Osteoblast (primary cell): Measurements from ENCODE around the gene TAF12. TPM values are rescaled to one million over a fixed set of nuclear protein-coding genes. Genes with fewer than 3 reads are reported as not detected.
"Not testable (repeated sequence)": the region's sequence is repeated elsewhere in the genome, so short reads cannot be mapped to it uniquely, and the experiment has no call there.

Experiments used
- DNase-seq: peaks from one replicate; pipeline ENCODE4 v3.0.0; 2011; ENCODE audit warnings: low spot score, mixed read lengths; ENCODE audit not compliant: insufficient read length; ENCODE audit errors: missing footprints
- H2AFZ ChIP-seq: 2 replicates; pipeline ENCODE4 v1.6.0; 2011; ENCODE audit warnings: mild to moderate bottlenecking, low read length
- H3K27ac ChIP-seq: 2 replicates; pipeline ENCODE4 v1.5.1; 2011; ENCODE audit warnings: mild to moderate bottlenecking, low read depth, low read length, moderate library complexity
- H3K27me3 ChIP-seq: 2 replicates; pipeline ENCODE4 v1.6.0; 2012; ENCODE audit warnings: mild to moderate bottlenecking, control low read depth, inconsistent platforms, low read length, moderate library complexity; ENCODE audit not compliant: insufficient read depth
- H3K36me3 ChIP-seq: 2 replicates; pipeline ENCODE4 v1.5.1; 2011; ENCODE audit warnings: mild to moderate bottlenecking, low read length, control low read depth, moderate library complexity; ENCODE audit not compliant: insufficient read depth
- H3K4me1 ChIP-seq: 2 replicates; pipeline ENCODE4 v1.5.1; 2011; ENCODE audit warnings: mild to moderate bottlenecking, low read length, control low read depth, moderate library complexity; ENCODE audit not compliant: insufficient read depth
- H3K4me2 ChIP-seq: 2 replicates; pipeline ENCODE4 v1.6.0; 2011; ENCODE audit warnings: mild to moderate bottlenecking, low read length; ENCODE audit not compliant: insufficient read depth
- H3K4me3 ChIP-seq: fragments of 200-600 bp; sonication (generic); 3 replicates; pipeline ENCODE4 v1.5.1; 2012; ENCODE audit warnings: mild to moderate bottlenecking, low read length, inconsistent platforms; ENCODE audit not compliant: insufficient read depth
- H3K79me2 ChIP-seq: 2 replicates; pipeline ENCODE4 v1.6.0; 2012; ENCODE audit warnings: mild to moderate bottlenecking, low read length, control low read depth, inconsistent platforms; ENCODE audit not compliant: insufficient read depth
- H3K9me3 ChIP-seq: 2 replicates; pipeline ENCODE4 v1.5.1; 2011; ENCODE audit warnings: low read depth, low read length, control low read depth
- H4K20me1 ChIP-seq: 2 replicates; pipeline ENCODE4 v1.6.0; 2012; ENCODE audit warnings: mild to moderate bottlenecking, low read length, control low read depth; ENCODE audit not compliant: insufficient read depth
- CTCF ChIP-seq: IDR thresholded peaks from 2 replicates; pipeline ENCODE4 v1.5.1; 2011; ENCODE audit warnings: mild to moderate bottlenecking, low read depth, low read length, moderate library complexity; ENCODE audit errors: extremely low read depth
- total RNA-seq: library from RNA; depleted of rRNA; stranded (reverse); fragments of >200 nt; gene quantifications from 2 replicates; pipeline ENCODE4 v1.2.3, GENCODE V29; 2012

The TAF12 gene
- total RNA-seq, 1 donor, result 29.0 TPM

GRCh38 chr1:28663871-28664470 is 21.1 kb upstream of the TAF12 start:
- Histone ChIP-seq H3K36me3 (no peaks in the 10 kb centered on the region), H2AFZ (no peak overlapping the region), H3K27me3 (no peaks in the 10 kb centered on the region), H3K4me3 (no peak overlapping the region), H3K9me3 (no peaks in the 10 kb centered on the region), H3K79me2 (peaks cover 3% of the 10 kb centered on the region), H3K27ac (no peak overlapping the region), H4K20me1 (no peaks in the 10 kb centered on the region), H3K4me2 (no peak overlapping the region), H3K4me1 (peaks cover 8% of the 10 kb centered on the region)
- TF ChIP-seq CTCF, result no peak
- no peak for DNase-seq

GRCh38 chr1:28656335-28656734 is 13.5 kb upstream of the TAF12 start:
- Histone ChIP-seq H3K4me1 (no peaks in the 10 kb centered on the region), H3K4me2 (no peak overlapping the region), H3K9me3 (no peaks in the 10 kb centered on the region), H4K20me1 (no peaks in the 10 kb centered on the region), H3K79me2 (no peaks in the 10 kb centered on the region), H3K36me3 (no peaks in the 10 kb centered on the region), H3K4me3 (no peak overlapping the region), H3K27me3 (no peaks in the 10 kb centered on the region), H3K27ac (no peak overlapping the region), H2AFZ (no peak overlapping the region)
- TF ChIP-seq CTCF, result no peak
- DNase-seq, result no peak

- not testable (repeated sequence) for H3K4me1 ChIP-seq, H3K4me3 ChIP-seq, DNase-seq, H3K36me3 ChIP-seq, H3K27me3 ChIP-seq, H3K9me3 ChIP-seq, H3K4me2 ChIP-seq, H3K27ac ChIP-seq, H3K79me2 ChIP-seq, H4K20me1 ChIP-seq, H2AFZ ChIP-seq
These were observed 12.8 kb upstream of the TAF12 start for GRCh38 chr1:28655448-28656311.

DNA sequence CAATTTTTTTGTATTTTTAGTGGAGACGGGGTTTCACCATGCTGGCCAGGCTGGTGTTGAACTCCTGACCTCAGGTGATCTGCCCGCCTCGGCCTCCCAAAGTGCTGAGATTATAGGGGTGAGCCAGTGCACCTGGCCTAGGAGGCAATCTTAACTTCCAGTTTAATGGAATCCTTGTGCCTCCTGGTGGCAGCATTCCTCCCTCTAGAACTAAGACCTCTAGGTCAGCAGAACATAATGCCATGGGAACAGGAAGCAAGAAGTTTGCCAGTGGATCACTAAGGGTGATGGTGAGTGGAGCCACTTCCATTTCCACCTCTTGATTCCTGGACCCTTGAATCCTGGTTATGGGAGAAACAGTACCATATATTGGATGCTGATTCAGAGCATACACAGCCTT is 11.0 kb upstream of the TAF12 start:
- not testable (repeated sequence) for H3K4me1 ChIP-seq, H3K4me3 ChIP-seq, H3K36me3 ChIP-seq, H3K4me2 ChIP-seq, DNase-seq, H4K20me1 ChIP-seq, H3K9me3 ChIP-seq, H2AFZ ChIP-seq, H3K27ac ChIP-seq, H3K79me2 ChIP-seq, H3K27me3 ChIP-seq
- peak; percentile 37 for TF ChIP-seq CTCF

DNA sequence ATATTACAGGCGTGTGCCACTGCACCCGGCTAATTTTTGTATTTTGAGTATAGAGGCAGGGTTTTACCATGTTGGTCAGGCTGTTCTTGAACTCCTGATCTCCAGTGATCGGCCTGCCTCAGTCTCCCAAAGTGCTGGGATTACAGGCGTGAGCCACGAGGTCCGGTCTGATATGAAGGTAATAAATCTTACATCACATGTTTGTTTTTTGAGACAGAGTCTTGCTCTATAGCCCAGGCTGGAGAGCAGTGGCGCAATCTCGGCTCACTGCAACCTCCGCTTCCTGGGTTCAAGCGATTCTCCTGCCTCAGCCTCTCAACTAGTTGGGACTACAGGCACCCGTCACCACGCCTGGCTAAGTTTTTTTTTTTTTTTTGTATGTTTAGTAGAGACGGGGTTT is 10.2 kb upstream of the TAF12 start:
- not testable (repeated sequence) for H3K27ac ChIP-seq, H3K27me3 ChIP-seq, H4K20me1 ChIP-seq, H3K9me3 ChIP-seq, H3K4me1 ChIP-seq, H3K4me2 ChIP-seq, H2AFZ ChIP-seq, H3K79me2 ChIP-seq, H3K36me3 ChIP-seq, DNase-seq, H3K4me3 ChIP-seq
